ENCODE measurements around the gene INPP4A. TPM values are rescaled to one million over a fixed set of nuclear protein-coding genes. Genes with fewer than 3 reads are reported as not detected.

Gene INPP4A
- total and polyA plus RNA-seq, 2 donors (not counting 3 experiments of a cell fraction or from before 2014, with no cell fraction given) = 14.9 to 28.8 TPM

- peaks cover 23% of the 10 kb centered on the region for H3K4me1 ChIP-seq (ENCODE audit: control insufficient read depth, extremely low read depth, insufficient read depth, low read length)
- intact Hi-C loops (cut with micrococcal nuclease) (no loop called here), dilution Hi-C loops (cut with MboI; ENCODE audit: extremely low pct_ligation_motif_present, low sequenced_read_pairs) (no loop called here)
- H3K4me3 ChIP-seq (replicated peaks in 1 of 3; ENCODE audit: insufficient read depth in 1 of 3, low read depth in 1 of 3, low read length in 3 of 3) = no peak overlapping the region
- FAIRE-seq (no peak), DNase-seq (ENCODE audit: low read depth, low spot score) (no peak)
- no peak overlapping the region for H3K9ac ChIP-seq (replicated peaks; ENCODE audit: extremely low read depth, insufficient read depth, low read length)
- no peaks in the 10 kb centered on the region for H3K9me3 ChIP-seq (replicated peaks; ENCODE audit: control insufficient read depth, insufficient read depth, low read length)
- H3K27ac ChIP-seq (ENCODE audit: insufficient read depth, low read depth, low read length) = no peak overlapping the region
- no peak overlapping the region for H2AFZ ChIP-seq (ENCODE audit: low read depth, low read length)
- no peaks in the 10 kb centered on the region for H3K9me1 ChIP-seq (replicated peaks; ENCODE audit: control insufficient read depth, extremely low read depth, insufficient read depth, low read length)
- POLR2A ChIA-PET = no interaction called here
- no peaks in the 10 kb centered on the region for H3K27me3 ChIP-seq (ENCODE audit: control insufficient read depth in 2 of 2, insufficient read depth in 2 of 2, low read length in 2 of 2)
- H3K79me2 ChIP-seq (ENCODE audit: control insufficient read depth, insufficient read depth, low read length) = no peaks in the 10 kb centered on the region
- TF ChIP-seq POLR2A (IDR thresholded peaks at IDR 0.05; ENCODE audit: low read depth, low read length) = no peak
- TF ChIP-seq MYC (IDR thresholded peaks at IDR 0.05; ENCODE audit: low read depth, low read length) = no peak
- CTCF ChIA-PET = no interaction called here
- H3K36me3 ChIP-seq (ENCODE audit: control insufficient read depth in 2 of 2, extremely low read depth in 1 of 2, insufficient read depth in 2 of 2, low read length in 2 of 2) = no peaks in the 10 kb centered on the region
- H4K20me1 ChIP-seq (replicated peaks; ENCODE audit: control insufficient read depth, extremely low read depth, insufficient read depth, low read length) = no peaks in the 10 kb centered on the region
- H3K4me2 ChIP-seq (ENCODE audit: insufficient read depth, low read length) = no peak overlapping the region
- no TSS peak for BruUV-seq (replicated peaks)
Measured at GRCh38 chr2:98422449-98422848, 22.2 kb upstream of the INPP4A start.

- H3K9me1 ChIP-seq (replicated peaks; ENCODE audit: control insufficient read depth, extremely low read depth, insufficient read depth, low read length) = no peaks in the 10 kb centered on the region
- no peak overlapping the region for H3K27ac ChIP-seq (ENCODE audit: insufficient read depth, low read depth, low read length)
- no peaks in the 10 kb centered on the region for H3K36me3 ChIP-seq (ENCODE audit: control insufficient read depth in 2 of 2, extremely low read depth in 1 of 2, insufficient read depth in 2 of 2, low read length in 2 of 2)
- no peaks in the 10 kb centered on the region for H3K9me3 ChIP-seq (replicated peaks; ENCODE audit: control insufficient read depth, insufficient read depth, low read length)
- H3K9ac ChIP-seq (replicated peaks; ENCODE audit: extremely low read depth, insufficient read depth, low read length) = no peak overlapping the region
- no peak for DNase-seq (ENCODE audit: low read depth, low spot score)
- intact Hi-C loops (cut with micrococcal nuclease) = no loop called here
- TF ChIP-seq CTCF (IDR thresholded peaks at IDR 0.05; ENCODE audit: extremely low read depth in 1 of 2, insufficient read depth in 1 of 2, low read depth in 1 of 2, low read length in 2 of 2) (no peak), JUN (IDR thresholded peaks at IDR 0.05; ENCODE audit: borderline replicate concordance, insufficient read depth, insufficient read length, low read depth) (no peak), MYC (IDR thresholded peaks at IDR 0.05; ENCODE audit: low read depth, low read length) (no peak), EZH2 (IDR thresholded peaks at IDR 0.05; ENCODE audit: borderline replicate concordance, low read depth, low read length, severe bottlenecking) (no peak), GATA2 (IDR thresholded peaks at IDR 0.05; ENCODE audit: insufficient read depth, insufficient read length, low read depth, low read length) (no peak), MAX (IDR thresholded peaks at IDR 0.05; ENCODE audit: insufficient read depth, insufficient read length) (no peak), POLR2A (IDR thresholded peaks at IDR 0.05; ENCODE audit: low read depth, low read length) (no peak), FOS (IDR thresholded peaks at IDR 0.05; ENCODE audit: borderline replicate concordance, insufficient read depth, low read length) (no peak), POLR2AphosphoS5 (IDR thresholded peaks at IDR 0.05; ENCODE audit: insufficient read depth, low read depth, low read length) (no peak)
- H3K4me1 ChIP-seq (ENCODE audit: control insufficient read depth, extremely low read depth, insufficient read depth, low read length) = no peaks in the 10 kb centered on the region
- no peak for FAIRE-seq
- no TSS peak for BruUV-seq (replicated peaks)
- no peak overlapping the region for H3K4me2 ChIP-seq (ENCODE audit: insufficient read depth, low read length)
- H2AFZ ChIP-seq (ENCODE audit: low read depth, low read length) = no peak overlapping the region
- no peaks in the 10 kb centered on the region for H3K27me3 ChIP-seq (ENCODE audit: control insufficient read depth in 2 of 2, insufficient read depth in 2 of 2, low read length in 2 of 2)
- H3K4me3 ChIP-seq (replicated peaks in 1 of 3; ENCODE audit: insufficient read depth in 1 of 3, low read depth in 1 of 3, low read length in 3 of 3) = no peak overlapping the region
- no peaks in the 10 kb centered on the region for H4K20me1 ChIP-seq (replicated peaks; ENCODE audit: control insufficient read depth, extremely low read depth, insufficient read depth, low read length)
- dilution Hi-C loops (cut with MboI; ENCODE audit: extremely low pct_ligation_motif_present, low sequenced_read_pairs) = no loop called here
- no peaks in the 10 kb centered on the region for H3K79me2 ChIP-seq (ENCODE audit: control insufficient read depth, insufficient read depth, low read length)
- ChIA-PET CTCF (no interaction called here), POLR2A (no interaction called here)
Measured at GRCh38 chr2:98426771-98427170, 17.9 kb upstream of the INPP4A start.

Data from endothelial cell of umbilical vein (primary cell).